IPS-18a (cell line): ENCODE measurements around the gene GLIS2.
"Not testable (repeated sequence)": the region's sequence is repeated elsewhere in the genome, so short reads cannot be mapped to it uniquely, and the experiment has no call there.

ENCODE experiments used
- H3K27ac ChIP-seq: one replicate; pipeline ENCODE4 v1.5.1; 2013; ENCODE audit warnings: low read length
- H3K27me3 ChIP-seq: one replicate; pipeline ENCODE4 v1.6.1; 2013; ENCODE audit warnings: mild to moderate bottlenecking, low read length; ENCODE audit not compliant: control insufficient read depth, insufficient read depth
- H3K36me3 ChIP-seq: one replicate; pipeline ENCODE4 v1.6.1; 2013; ENCODE audit warnings: low read depth, low read length; ENCODE audit not compliant: control insufficient read depth
- H3K4me1 ChIP-seq: one replicate; pipeline ENCODE4 v1.6.1; 2013; ENCODE audit warnings: low read depth, low read length; ENCODE audit not compliant: control insufficient read depth
- H3K4me3 ChIP-seq: one replicate; pipeline ENCODE4 v1.5.1; 2013; ENCODE audit warnings: low read length
- H3K9ac ChIP-seq: one replicate; pipeline ENCODE4 v1.6.1; 2013; ENCODE audit warnings: mild to moderate bottlenecking, low read length, moderate library complexity
- H3K9me3 ChIP-seq: one replicate; pipeline ENCODE4 v1.6.1; 2013; ENCODE audit warnings: low read depth, low read length; ENCODE audit not compliant: control insufficient read depth

Gene GLIS2

GRCh38 chr16:4342866-4343744 lies 27.2 kb downstream of the GLIS2 start:
- H3K4me3 ChIP-seq, result no peak overlapping the region
- H3K9me3 ChIP-seq, result no peaks in the 10 kb centered on the region
- peaks cover 13% of the 10 kb centered on the region for H3K36me3 ChIP-seq
- no peaks in the 10 kb centered on the region for H3K4me1 ChIP-seq
- H3K27ac ChIP-seq, result no peak overlapping the region
- H3K27me3 ChIP-seq, result no peaks in the 10 kb centered on the region
- no peak overlapping the region for H3K9ac ChIP-seq

GRCh38 chr16:4344300-4344982 lies 28.6 kb downstream of the GLIS2 start:
- H3K27me3 ChIP-seq, H3K36me3 ChIP-seq, H3K27ac ChIP-seq, H3K4me1 ChIP-seq, H3K9ac ChIP-seq, H3K9me3 ChIP-seq, H3K4me3 ChIP-seq: not testable (repeated sequence)

- Histone ChIP-seq H3K27ac (no peak overlapping the region), H3K4me1 (no peaks in the 10 kb centered on the region)
Observed at GRCh38 chr16:4344983-4345835, 29.3 kb downstream of the GLIS2 start.

GRCh38 chr16:4345836-4346781 lies 30.2 kb downstream of the GLIS2 start:
- Histone ChIP-seq H3K4me3 (no peak overlapping the region), H3K4me1 (no peaks in the 10 kb centered on the region)

More at GRCh38 chr16:4344983-4345835, 29.3 kb downstream of the GLIS2 start:
- H3K9me3 ChIP-seq, result no peaks in the 10 kb centered on the region
- no peaks in the 10 kb centered on the region for H3K27me3 ChIP-seq
- peaks cover 3% of the 10 kb centered on the region for H3K36me3 ChIP-seq
- no peak overlapping the region for H3K9ac ChIP-seq
- H3K4me3 ChIP-seq, result no peak overlapping the region

GRCh38 chr16:4347010-4347409 lies 31.1 kb downstream of the GLIS2 start:
- H3K9me3 ChIP-seq, result no peaks in the 10 kb centered on the region
- H3K4me1 ChIP-seq, result peaks cover 4% of the 10 kb centered on the region
- no peak overlapping the region for H3K4me3 ChIP-seq
- peaks cover 4% of the 10 kb centered on the region for H3K27me3 ChIP-seq
- no peak overlapping the region for H3K9ac ChIP-seq
- H3K27ac ChIP-seq, result no peak overlapping the region
- no peaks in the 10 kb centered on the region for H3K36me3 ChIP-seq

More at GRCh38 chr16:4345836-4346781, 30.2 kb downstream of the GLIS2 start:
- Histone ChIP-seq H3K9me3 (no peaks in the 10 kb centered on the region), H3K27ac (no peak overlapping the region), H3K9ac (no peak overlapping the region), H3K27me3 (no peaks in the 10 kb centered on the region), H3K36me3 (peaks cover under 1% of the 10 kb centered on the region)

- Histone ChIP-seq H3K9me3 (no peaks in the 10 kb centered on the region), H3K27ac (no peak overlapping the region), H3K4me1 (peaks cover 4% of the 10 kb centered on the region), H3K27me3 (peaks cover 4% of the 10 kb centered on the region), H3K9ac (no peak overlapping the region), H3K4me3 (no peak overlapping the region), H3K36me3 (no peaks in the 10 kb centered on the region)
Observed at GRCh38 chr16:4347765-4348509, 32.1 kb downstream of the GLIS2 start.

GRCh38 chr16:4349332-4349731 lies 33.5 kb downstream of the GLIS2 start:
- H3K9ac ChIP-seq, result no peak overlapping the region
- H3K27ac ChIP-seq, result no peak overlapping the region
- H3K27me3 ChIP-seq, result peaks cover 4% of the 10 kb centered on the region
- H3K4me3 ChIP-seq, result no peak overlapping the region
- no peaks in the 10 kb centered on the region for H3K9me3 ChIP-seq
- no peaks in the 10 kb centered on the region for H3K36me3 ChIP-seq
- H3K4me1 ChIP-seq, result peaks cover 4% of the 10 kb centered on the region

- H3K36me3 ChIP-seq, result no peaks in the 10 kb centered on the region
- H3K27ac ChIP-seq, result peak overlapping the region; percentile 85
- peaks cover 4% of the 10 kb centered on the region for H3K27me3 ChIP-seq
Observed at GRCh38 chr16:4350365-4350786, 34.5 kb downstream of the GLIS2 start.

GRCh38 chr16:4350787-4351659 lies 35.2 kb downstream of the GLIS2 start, which contains the start of gene PAM16:
TSS of gene PAM16 (minus strand) at chr16:4351321. CDS start at chr16:4351234, 87 bp downstream.
- peak within 1 kb of the TSS; percentile 95 for H3K4me3 ChIP-seq
- H3K36me3 ChIP-seq, result no peaks in the 10 kb centered on the region
- H3K9me3 ChIP-seq, result no peaks in the 10 kb centered on the region
- peaks cover 4% of the 10 kb centered on the region for H3K4me1 ChIP-seq
- peak within 1 kb of the TSS; percentile 85 for H3K27ac ChIP-seq
- peaks cover 4% of the 10 kb centered on the region for H3K27me3 ChIP-seq
- H3K9ac ChIP-seq, result peak within 1 kb of the TSS; percentile 93

More at GRCh38 chr16:4350365-4350786, 34.5 kb downstream of the GLIS2 start:
- Histone ChIP-seq H3K4me1 (peaks cover 4% of the 10 kb centered on the region), H3K4me3 (peak overlapping the region; percentile 95), H3K9me3 (no peaks in the 10 kb centered on the region), H3K9ac (peak overlapping the region; percentile 93)
